ENCODE results near the gene TP53INP2. TPM values are rescaled to one million over a fixed set of nuclear protein-coding genes. Genes with fewer than 3 reads are reported as not detected.

TP53INP2 gene
- total RNA-seq, 1 experiment from 2014 or later = 1.8 TPM

DNA sequence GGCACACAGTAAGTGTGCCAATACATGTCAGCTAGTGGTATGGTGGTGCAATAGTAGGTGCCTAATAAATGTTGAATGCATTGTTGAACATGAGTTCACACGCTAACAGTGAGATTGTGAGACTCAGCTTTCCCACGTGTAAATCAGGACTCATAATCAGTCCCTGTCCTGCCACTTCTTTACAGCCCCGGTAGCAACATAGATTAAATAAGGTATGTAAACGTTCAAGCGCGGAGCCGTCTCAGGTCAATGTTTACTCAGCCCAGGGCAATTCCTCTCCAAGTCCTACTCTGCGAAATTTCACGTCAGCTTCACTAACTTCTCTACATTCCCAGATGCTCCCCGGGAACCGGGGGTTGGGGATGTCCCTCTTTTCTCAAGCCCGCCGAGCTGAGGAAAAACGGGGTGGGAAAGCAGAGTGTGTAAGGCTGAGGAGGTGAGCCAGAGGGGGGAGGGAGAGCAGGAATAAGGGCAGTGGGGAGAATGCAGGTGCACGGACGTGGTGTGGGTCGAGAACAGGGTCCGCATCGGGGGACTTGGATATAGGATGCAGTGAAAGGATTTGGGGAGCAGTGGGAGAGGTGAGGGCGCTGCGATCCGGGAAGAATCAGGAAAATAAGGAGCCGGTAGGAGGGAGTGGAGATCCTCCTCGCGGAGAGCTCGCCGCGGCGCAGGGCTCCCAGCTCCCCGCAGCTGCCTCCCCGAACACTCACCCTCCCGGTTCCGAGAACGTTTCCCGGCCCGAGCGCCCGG lies 544 bp upstream of the TP53INP2 start:
- POLR2A ChIA-PET = interaction anchor here (0.5 to 6.1 kb wide), 18 partner anchors 10 to 1035 kb away, joined by 3 to 44 read pairs (median 4); partner anchors contain the start of genes DYNLRB1, ITCH and PIGU
- CTCF ChIA-PET = interaction anchor here (0.6 to 3.1 kb wide), 10 partner anchors 17 to 391 kb away, joined by 3 to 27 read pairs (median 3); no protein-coding TSS in a partner anchor
- H3K27ac Mint-ChIP-seq (ENCODE audit: low read depth, unreplicated experiment) = no peak overlapping the region
- no peaks in the 10 kb centered on the region for H3K36me3 Mint-ChIP-seq (ENCODE audit: insufficient read depth, unreplicated experiment)
- peak overlapping the region; percentile 95 for H3K4me3 Mint-ChIP-seq (ENCODE audit: unreplicated experiment)
- no peaks in the 10 kb centered on the region for H3K9me3 Mint-ChIP-seq (ENCODE audit: unreplicated experiment)
- peak; percentile 14 for DNase-seq (ENCODE audit: unreplicated experiment)
- intact Hi-C loops (cut with micrococcal nuclease) = loop anchor here (2.0 kb wide), 1 partner anchor 27 kb away; the partner anchor contains the start of gene PIGU
- no peak for TF ChIP-seq CTCF (IDR thresholded peaks at IDR 0.05; ENCODE audit: unreplicated experiment)
- no peaks in the 10 kb centered on the region for H3K27me3 Mint-ChIP-seq (ENCODE audit: insufficient read depth, unreplicated experiment)
- no TSS peak for BruUV-seq (replicated peaks)
- H3K4me1 Mint-ChIP-seq (ENCODE audit: insufficient read depth, unreplicated experiment) = peaks cover 8% of the 10 kb centered on the region

DNA sequence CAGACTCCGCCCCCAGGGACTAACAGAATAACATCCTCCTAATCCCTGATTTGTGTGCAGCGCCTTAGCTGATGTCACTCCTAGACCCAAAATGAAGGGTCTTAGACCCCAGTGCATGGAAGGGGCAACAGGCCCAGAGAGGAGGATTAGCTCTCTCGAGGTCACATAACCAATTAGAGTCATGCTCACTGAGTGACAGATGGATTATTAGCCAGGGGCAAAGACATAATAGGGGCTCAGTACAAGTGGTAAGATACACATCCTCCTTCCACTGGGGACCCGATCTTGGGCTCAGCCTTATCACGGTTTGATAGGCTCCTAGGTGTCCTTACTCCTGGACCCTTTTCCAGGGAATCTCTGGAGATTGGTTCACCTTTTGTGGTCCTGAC lies 858 bp downstream of the TP53INP2 start:
- no peak for DNase-seq (ENCODE audit: unreplicated experiment)
- ChIA-PET POLR2A (interaction anchor here (0.6 to 6.1 kb wide), 11 partner anchors 22 to 392 kb away, joined by 3 to 44 read pairs (median 4); partner anchors contain the start of genes DYNLRB1 and PIGU), CTCF (interaction anchor here (0.7 to 2.4 kb wide), 8 partner anchors 42 to 515 kb away, joined by 3 to 26 read pairs (median 3); no protein-coding TSS in a partner anchor)
- TF ChIP-seq CTCF (IDR thresholded peaks at IDR 0.05; ENCODE audit: unreplicated experiment) = no peak
- H3K4me3 Mint-ChIP-seq (ENCODE audit: unreplicated experiment) = peak overlapping the region; percentile 95
- H3K36me3 Mint-ChIP-seq (ENCODE audit: insufficient read depth, unreplicated experiment) = no peaks in the 10 kb centered on the region
- no peaks in the 10 kb centered on the region for H3K27me3 Mint-ChIP-seq (ENCODE audit: insufficient read depth, unreplicated experiment)
- TSS peak; percentile 67 for BruUV-seq (replicated peaks)
- H3K9me3 Mint-ChIP-seq (ENCODE audit: unreplicated experiment) = no peaks in the 10 kb centered on the region
- intact Hi-C loops (cut with micrococcal nuclease) = loop anchor here (1.0 to 5.0 kb wide), 3 partner anchors 28 to 393 kb away; partner anchors contain the start of gene PIGU
- H3K27ac Mint-ChIP-seq (ENCODE audit: low read depth, unreplicated experiment) = peak overlapping the region; percentile 77
- H3K4me1 Mint-ChIP-seq (ENCODE audit: insufficient read depth, unreplicated experiment) = peaks cover 8% of the 10 kb centered on the region

- Mint-ChIP-seq H3K27me3 (ENCODE audit: insufficient read depth, unreplicated experiment) (no peaks in the 10 kb centered on the region), H3K4me3 (ENCODE audit: unreplicated experiment) (peak overlapping the region; percentile 95), H3K4me1 (ENCODE audit: insufficient read depth, unreplicated experiment) (peaks cover 14% of the 10 kb centered on the region), H3K27ac (ENCODE audit: low read depth, unreplicated experiment) (peak overlapping the region; percentile 70), H3K9me3 (ENCODE audit: unreplicated experiment) (no peaks in the 10 kb centered on the region), H3K36me3 (ENCODE audit: insufficient read depth, unreplicated experiment) (no peaks in the 10 kb centered on the region)
- peak; percentile 68 for DNase-seq (ENCODE audit: unreplicated experiment)
- TF ChIP-seq CTCF (IDR thresholded peaks at IDR 0.05; ENCODE audit: unreplicated experiment) = peak; percentile 13
- ChIA-PET POLR2A (interaction anchor here (0.6 to 6.1 kb wide), 14 partner anchors 23 to 403 kb away, joined by 3 to 44 read pairs (median 4); partner anchors contain the start of genes AHCY, DYNLRB1 and PIGU), CTCF (interaction anchor here (0.6 to 2.4 kb wide), 13 partner anchors 42 to 516 kb away, joined by 3 to 26 read pairs (median 3); no protein-coding TSS in a partner anchor)
- BruUV-seq (replicated peaks) = no TSS peak
- intact Hi-C loops (cut with micrococcal nuclease) = loop anchor here (1.0 to 5.0 kb wide), 3 partner anchors 29 to 393 kb away; partner anchors contain the start of gene PIGU
Measured at GRCh38 chr20:34705397-34706301, 1.5 kb downstream of the TP53INP2 start.
